Fibroblast of skin of left biceps (primary cell): ENCODE measurements around the gene INPP5D.
"Not testable (repeated sequence)": the region's sequence is repeated elsewhere in the genome, so short reads cannot be mapped to it uniquely, and the experiment has no call there.

ENCODE experiments used
- DNase-seq, 2 experiments: peaks; one replicate each; pipeline ENCODE4 v3.0.0-alpha.2; 2013; ENCODE audit warnings: low read depth in 2 of 2

Gene INPP5D

DNA sequence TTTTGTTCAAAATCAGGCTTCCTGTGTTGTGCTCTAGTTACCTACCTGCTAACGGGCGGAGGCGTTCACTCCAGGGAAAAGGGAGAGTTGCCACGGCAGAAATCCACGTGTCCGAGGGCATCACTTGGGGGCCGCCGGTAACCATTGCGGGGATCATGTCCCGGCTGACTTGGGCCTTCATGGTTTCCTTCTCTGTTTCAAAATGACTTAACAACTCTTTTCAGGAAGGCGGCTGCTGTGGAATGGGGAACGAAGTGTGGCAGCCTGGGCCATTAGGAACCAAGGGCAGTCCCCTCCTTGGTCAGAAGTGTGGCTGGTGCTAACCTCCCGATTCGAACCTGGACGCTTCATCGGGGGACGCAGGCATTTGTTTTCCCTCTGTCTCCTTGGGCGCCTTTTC lies 56.8 kb downstream of the INPP5D start:
- no peak for DNase-seq

DNA sequence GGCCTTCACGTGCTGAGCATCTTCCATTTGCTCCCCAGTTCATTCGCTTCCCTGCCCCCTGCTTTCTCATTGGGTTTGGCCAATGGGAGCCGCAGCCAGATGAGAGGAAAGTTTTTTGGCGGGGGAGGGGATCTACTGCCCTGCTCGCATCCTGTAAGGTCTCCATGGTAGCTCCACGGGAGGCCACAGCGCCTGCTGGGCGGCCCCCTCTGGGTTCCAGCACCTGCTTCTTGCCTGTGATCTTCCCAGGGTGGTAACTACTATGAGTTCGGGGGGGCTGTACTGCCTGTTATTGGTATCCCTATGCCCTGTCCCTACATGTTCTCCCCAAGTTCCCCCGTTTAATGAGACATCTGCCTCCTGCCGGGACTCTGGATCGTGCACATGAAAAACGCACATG lies 57.2 kb downstream of the INPP5D start:
- DNase-seq: no peak

DNA sequence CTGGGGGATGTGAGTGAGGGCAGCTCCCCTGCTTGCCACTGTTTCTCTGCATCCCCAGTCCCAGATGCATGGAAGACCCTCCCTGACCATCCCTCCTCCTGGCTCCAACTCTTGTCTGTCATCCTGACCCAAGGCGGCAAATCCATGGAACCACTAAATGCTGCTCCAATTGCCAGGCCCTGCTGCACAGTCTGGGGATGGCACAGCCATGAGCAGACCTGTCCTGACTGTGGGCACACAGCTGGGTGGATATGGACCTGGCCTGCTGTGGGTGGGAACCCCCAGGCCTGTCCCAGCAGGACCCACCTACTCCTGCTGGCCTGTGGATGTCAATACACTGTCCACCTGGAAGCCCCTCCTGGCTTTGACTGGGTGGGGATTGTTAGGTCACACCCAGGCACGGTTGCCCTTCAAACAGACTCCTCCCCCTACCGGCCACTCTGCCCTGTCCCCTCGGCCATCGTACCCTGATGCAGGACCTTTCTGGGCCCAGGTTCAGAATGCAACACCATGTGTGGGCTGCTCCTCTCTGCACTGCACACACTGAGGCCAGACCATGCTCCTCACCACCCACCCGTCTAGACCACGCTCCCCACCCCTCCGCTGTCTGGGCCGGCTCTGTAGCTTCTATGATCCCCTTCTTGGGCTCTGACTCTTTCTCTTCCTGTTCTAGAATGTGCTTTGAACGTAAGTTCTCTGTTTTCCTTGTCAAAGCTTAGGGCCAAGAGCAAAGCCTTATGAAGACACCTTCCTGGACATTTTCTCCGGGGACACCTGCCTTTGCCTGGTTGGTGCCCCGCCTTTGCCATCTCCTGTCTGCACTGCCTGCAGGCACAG lies 57.9 kb downstream of the INPP5D start:
- DNase-seq: no peak

DNA sequence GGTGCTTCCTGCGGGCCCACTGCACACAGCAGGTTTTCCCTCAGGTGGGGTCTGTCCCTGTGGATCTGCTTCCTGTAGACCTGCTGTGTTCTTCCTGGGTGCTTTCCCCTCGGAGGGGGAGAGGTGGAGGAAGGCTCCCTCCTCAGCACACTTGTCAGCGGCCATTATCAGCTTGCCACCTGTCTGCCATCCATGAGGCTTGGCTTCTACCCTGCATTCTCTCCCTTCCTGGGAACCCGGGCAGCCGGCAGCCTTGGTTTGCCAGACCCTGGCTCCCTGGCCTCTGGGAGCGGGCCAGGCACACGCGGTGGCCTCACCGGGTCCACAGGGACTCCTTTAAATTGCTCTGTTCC lies 58.5 kb downstream of the INPP5D start:
- DNase-seq: no peak

DNA sequence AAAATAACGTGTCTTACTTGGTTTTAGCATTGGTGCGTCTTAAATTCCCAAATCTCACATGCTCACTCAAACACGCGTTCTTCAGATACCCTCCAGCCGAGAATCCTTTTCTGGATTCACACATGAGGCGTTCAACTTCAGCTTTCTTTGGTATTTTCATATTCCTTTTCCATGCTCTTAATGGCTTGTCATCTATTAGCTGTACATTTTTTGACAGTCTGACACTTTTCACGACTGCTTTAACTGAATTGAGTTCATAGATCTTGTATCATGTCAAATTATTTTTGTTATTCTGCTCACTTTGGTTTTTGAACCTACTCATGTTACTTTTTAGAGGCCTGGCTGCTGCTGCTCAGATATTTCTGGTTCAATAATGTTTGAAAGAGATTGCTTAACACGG lies 59.0 kb downstream of the INPP5D start:
- DNase-seq: no peak

DNA sequence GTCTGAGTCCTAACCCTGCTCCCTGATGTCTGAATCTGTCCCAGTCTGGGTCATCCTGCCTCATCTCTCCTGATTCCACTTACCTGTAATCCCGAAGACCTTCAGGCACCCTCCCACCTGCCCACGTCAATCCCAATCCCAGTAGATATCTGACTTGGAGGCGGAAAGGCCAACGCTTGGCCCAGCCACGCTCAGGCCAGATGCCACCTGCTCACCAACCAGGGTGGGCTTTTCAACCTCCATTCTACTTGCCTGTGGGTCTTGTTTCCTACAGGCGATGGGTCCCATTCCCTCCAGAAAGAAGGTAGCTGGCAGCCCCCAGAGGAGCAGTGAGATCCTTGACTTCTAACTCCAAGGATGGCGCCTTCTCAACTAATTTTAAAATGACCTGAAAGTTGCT lies 59.7 kb downstream of the INPP5D start:
- no peak for DNase-seq

DNA sequence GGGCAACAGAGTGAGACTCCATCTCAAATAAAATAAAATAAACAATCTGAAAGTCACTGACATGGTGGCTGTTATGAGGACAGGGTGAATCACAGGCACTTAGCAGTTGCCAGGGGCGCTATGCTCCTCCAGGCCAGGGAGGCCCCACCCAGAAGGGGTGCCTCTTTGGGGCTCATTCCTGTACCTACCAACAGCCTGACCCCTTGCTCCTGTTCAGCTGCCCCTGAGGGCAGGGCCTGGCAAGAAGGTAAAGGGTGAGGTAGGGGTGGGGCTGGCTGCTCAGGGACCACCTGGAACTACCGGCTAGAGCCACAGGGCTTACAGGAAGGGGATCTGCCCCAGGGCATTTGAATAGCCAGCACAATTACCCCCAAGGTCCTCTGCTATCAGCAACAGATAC lies 60.3 kb downstream of the INPP5D start:
- DNase-seq: no peak

DNA sequence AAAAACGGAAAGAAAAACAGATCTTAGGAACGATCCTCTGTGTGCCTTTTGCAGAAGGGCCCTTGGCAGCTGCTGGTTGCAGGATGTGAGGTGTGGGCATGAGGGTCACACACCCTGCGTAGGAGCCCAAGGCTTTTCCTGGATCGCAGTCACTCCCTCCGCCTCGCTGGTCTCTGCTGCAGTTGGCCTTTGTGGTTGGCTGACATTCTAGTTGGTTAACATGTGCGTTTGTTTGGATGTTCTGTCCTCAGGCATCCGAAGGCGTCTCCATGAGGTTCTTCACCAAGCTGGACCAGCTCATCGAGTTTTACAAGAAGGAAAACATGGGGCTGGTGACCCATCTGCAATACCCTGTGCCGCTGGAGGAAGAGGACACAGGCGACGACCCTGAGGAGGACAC lies 61.7 kb downstream of the INPP5D start:
- DNase-seq: no peak

DNA sequence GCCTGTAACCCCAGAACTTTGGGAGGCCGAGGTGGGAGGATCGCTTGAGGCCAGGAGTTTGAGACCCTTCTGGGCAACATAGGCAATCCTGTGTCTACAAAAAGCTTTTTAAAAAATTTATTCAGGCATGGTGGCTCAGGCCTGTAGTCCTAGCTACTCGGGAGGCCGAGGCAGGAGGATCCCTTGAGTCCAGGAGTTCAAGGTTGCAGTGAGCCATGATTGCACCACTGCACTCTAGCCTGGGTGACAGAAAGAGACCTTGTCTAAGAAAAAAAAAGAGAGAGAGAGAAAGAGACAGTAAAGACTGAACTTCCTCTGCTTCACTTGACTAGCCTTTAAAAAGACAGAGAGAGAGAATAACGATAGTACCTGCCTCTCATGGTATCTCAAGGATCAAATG lies 62.4 kb downstream of the INPP5D start:
- DNase-seq: no peak

DNA sequence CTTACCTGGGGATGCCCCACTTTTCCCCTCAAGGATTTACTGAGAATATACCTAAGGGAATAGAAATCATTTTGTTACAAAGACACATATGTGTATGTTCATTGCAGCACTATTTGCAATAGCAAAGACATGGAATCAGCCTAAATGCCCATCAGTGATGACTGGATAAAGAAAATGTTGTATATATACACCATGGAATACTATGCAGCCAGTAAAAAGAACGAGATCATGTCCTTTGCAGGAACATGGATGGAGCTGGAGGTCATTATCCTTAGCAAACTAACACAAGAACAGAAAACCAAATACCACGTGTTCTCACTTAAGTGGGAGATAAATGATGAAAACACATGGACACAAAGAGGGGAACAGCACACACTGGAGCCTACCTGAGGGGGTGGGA lies 63.4 kb downstream of the INPP5D start:
- DNase-seq: not testable (repeated sequence)

DNA sequence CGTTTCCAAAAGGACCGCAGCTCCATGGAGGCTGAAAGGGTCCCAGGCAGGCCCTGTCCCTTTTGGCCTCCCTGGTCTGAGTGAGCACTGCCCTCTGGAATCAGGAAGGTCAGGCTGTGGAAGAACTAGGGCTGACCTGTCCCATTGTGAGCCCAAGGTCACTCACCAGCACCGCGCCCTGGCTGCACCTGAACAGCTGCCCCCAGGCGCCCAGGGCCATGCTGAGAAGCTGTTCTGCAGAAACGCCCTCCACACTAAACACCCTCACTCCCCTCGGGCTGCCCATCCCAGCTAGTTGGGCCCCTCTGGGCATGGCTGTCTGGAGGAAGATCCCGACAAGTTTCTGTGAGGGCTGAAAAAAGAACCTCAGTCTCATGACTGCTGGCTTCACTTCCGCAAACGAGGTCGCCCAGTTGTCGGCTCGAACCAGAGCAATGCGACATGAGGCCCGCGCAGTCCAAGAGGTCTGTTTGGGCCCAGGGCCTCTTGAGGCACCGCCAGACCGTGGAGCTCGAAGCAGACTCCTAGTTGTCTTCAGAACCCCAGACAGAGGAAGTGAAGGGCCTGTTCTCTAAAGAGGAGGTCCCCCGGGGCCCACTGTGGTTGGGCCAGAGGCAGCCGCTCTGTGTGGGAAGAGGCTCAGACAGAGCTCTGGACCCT lies 64.4 kb downstream of the INPP5D start:
- no peak for DNase-seq

DNA sequence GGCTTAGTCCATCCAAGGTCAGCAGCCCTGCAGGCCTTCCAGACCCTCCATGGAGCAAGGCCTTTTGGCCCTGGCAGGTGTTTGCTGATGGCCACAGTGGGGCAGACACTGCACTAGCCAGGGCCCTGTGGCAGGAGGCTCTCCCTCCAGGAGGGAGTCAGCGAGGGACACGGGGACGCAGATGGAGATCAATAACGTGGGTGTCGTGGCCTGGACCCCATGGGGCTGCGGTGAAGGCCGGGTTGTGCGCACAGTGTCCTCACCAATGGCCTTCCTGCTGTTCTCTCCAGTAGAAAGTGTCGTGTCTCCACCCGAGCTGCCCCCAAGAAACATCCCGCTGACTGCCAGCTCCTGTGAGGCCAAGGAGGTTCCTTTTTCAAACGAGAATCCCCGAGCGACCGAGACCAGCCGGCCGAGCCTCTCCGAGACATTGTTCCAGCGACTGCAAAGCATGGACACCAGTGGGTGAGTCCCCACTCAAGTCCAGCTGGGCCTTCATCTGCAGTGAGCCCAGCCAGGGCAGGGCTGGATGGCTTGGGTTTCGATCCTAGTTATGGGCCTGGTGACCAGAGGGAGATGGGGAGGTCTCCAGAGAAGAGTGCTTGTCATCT lies 65.4 kb downstream of the INPP5D start:
- no peak for DNase-seq

DNA sequence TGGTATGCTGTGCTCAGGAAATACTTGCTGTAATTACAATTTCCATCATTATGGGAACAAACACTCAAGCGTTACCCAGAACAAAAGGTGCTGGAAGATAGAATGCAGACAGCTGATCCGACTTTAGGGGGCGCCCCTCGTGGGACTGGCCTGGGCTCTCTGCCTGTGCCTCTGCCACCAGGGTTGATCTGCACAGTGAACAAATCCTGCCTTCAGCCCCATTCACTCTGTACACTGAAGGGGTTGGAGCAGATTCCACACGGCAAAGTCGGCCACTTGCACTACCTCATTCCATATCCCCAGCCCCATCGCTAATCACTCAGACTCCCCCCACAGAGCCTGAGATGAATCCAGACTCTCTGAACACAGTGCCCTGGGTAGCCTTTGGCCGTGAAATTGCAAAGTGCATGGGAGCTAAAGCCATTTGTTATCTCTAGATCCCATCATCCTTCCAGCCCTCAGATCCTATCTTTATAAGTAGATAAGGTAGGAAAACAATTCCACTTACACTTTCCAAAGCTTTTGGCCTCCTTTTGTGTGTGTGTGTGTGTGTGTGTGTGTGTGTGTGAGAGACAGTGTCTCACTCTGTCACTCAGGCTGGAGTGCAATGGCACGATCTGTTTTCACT lies 69.3 kb downstream of the INPP5D start:
- no peak for DNase-seq

DNA sequence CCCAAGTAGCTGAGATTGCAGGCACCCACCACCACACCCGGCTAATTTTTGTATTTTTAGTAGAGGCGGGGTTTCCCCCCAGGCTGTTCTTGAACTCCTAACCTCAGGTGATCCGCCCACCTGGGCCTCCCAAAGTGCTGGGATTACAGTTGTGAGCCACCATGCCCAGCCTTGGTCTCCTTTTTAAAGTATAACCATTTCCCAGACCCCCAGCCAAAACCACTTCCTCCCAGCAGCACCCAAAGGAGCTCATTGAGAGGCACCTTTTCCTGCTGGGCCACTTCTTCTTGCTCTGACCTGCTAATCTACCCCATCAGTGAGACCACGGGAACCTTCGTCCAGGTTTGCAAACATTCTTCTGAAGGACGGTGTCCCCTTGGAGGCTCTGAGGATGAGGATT lies 69.9 kb downstream of the INPP5D start:
- no peak for DNase-seq

DNA sequence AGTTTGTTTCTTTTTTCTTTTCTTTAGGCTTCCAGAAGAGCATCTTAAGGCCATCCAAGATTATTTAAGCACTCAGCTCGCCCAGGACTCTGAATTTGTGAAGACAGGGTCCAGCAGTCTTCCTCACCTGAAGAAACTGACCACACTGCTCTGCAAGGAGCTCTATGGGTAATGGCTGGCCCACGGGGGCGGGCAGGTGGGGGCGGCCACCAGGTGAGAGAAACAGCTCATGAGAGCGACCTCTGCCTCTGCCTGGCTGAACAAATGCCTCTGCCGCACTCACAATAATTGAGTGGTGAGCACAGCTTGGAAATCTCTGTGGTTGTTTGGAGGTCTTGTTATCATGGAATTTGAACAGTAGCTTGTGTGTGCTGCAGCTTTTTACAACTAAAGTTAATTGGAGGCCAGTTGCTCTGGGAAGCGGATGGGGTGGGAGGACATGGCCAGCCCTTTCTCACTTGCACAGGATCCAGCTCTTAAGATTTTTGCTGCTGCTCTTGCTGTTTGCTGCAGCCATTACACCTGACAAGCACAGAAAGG lies 70.4 kb downstream of the INPP5D start:
- no peak for DNase-seq

DNA sequence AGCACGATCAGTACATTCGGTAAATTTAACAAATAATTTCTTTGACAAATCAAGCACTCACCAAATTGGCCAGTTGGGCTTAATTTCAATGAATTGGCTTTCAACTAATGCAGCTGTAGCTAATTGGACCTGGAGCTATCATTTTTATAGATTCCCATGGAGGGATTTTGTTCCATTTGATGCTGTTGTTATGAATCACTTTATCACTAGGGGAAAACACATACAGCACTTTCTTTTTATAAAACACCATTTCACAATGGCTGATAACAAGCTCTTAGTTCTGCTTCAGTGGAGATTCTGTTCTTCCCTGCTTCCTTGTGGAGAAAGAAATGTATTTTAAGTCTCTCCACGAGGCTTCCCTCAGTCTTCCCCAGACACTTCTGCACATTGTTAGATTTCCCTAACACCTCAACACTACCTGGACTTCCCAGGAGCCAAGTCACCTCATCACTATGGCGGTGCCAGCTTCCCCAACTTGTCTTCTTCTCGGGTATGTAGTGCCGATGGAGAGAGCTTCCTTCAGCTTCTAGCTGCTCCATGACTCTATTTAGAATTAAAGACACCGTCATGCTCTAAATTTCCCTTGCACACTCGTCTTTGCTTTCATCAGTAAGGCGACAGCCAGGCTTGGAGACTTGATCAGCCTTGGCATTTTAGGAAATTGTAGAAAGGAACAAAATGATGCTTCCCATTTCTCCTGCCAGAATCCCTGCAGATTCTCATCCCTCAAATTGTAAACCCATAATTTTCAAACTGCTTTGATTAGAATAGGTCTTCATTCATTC lies 72.0 kb downstream of the INPP5D start:
- DNase-seq: no peak

DNA sequence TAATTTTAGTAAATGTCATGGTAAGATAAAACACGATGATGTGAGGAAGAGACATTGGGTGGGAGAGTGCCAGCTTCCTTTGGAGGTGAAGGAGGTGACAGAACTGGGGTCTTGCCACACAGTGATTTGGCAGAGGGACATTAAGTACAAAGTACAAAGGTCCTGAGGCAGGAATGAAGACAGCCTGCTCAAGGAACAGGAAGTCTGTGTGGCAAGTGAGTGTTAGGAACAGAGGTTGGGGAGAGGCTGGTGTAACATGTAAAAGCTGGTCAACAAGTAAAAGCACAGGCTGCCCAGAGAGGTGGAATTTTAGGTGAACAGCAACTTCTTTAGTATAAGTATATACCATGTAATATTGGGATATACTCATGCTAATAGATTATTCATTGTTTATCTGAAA lies 73.1 kb downstream of the INPP5D start:
- DNase-seq: no peak

DNA sequence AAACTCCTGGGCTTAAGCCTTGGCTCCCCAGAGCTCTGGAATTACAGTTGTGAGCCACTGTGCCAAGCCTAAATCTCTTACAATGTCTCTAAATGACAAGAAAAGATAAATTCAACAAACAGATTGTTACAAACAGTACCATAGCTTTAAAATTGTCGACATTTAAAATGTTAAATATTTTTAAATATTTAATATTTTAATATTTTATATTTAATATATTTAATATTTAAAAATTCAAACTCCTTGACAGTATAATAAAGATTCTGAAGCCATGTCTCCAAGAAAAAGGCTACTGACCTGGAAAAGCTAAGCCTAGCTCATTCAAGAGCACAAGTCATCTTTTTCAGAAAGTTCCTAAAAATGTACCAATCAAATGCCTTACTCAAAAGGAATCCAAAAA lies 75.3 kb downstream of the INPP5D start:
- no peak for DNase-seq

DNA sequence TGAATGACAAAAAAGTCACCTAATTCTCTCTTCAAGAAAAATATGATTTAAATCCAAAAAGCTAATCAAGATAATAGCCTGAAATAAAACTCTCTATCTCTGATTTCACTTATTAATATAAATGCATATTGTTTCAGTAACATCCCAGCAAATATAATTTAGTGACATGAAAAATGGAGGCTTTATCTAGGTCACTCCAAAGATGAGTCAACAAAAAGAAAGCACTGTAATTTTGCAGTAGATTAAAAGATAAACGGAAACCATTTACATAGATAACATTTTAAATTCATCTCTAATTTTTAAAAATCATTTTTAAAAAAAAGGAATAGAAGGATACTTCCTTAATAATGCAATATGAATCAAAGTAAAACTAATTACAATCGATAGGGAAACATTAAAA lies 76.9 kb downstream of the INPP5D start:
- no peak for DNase-seq

DNA sequence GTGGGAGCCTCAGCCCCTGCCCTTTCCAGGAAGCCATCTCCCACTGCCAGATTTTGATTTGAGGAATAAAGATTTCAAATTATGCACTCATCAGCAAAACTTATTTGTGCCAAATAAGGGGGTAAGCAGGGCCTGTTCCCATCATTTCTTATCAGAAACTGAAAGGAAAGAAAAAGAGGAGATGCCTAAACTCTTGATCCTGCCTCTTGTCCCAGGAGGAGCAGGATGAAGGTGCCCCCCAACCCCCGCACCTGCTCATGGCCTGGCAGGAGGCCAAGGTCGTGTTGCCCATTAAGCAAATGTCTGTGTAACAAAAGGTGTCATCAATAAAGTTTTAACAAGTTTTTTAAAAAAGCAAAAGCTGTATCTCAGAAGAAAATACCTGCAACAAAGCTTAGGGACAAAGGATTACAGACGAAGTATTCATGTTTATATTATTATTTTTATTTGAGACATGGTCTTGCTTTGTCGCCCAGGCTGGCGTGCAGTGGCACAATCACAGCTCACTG lies 80.0 kb downstream of the INPP5D start:
- DNase-seq: no peak

DNA sequence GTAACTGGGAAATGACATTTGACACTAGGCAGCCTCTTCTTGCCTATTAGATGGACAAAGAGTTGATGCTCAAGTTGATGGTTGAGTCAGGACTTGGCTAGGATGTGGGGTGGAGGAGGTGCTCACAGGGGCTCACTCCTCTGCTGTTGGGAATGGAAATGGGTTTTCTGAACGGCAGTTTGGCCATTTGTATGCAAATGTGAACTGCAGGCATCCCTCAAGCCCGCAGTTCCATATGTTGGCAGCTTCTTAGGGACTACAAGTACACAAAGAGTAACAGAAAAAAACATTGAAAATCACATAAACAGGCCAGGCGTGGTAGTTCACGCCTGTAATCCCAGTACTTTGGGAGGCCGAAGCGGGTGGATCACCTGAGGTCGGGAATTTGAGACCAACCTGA lies 80.8 kb downstream of the INPP5D start:
- no peak for DNase-seq
